ENCODE measurements around the gene HPS5.

The HPS5 gene, protein sequence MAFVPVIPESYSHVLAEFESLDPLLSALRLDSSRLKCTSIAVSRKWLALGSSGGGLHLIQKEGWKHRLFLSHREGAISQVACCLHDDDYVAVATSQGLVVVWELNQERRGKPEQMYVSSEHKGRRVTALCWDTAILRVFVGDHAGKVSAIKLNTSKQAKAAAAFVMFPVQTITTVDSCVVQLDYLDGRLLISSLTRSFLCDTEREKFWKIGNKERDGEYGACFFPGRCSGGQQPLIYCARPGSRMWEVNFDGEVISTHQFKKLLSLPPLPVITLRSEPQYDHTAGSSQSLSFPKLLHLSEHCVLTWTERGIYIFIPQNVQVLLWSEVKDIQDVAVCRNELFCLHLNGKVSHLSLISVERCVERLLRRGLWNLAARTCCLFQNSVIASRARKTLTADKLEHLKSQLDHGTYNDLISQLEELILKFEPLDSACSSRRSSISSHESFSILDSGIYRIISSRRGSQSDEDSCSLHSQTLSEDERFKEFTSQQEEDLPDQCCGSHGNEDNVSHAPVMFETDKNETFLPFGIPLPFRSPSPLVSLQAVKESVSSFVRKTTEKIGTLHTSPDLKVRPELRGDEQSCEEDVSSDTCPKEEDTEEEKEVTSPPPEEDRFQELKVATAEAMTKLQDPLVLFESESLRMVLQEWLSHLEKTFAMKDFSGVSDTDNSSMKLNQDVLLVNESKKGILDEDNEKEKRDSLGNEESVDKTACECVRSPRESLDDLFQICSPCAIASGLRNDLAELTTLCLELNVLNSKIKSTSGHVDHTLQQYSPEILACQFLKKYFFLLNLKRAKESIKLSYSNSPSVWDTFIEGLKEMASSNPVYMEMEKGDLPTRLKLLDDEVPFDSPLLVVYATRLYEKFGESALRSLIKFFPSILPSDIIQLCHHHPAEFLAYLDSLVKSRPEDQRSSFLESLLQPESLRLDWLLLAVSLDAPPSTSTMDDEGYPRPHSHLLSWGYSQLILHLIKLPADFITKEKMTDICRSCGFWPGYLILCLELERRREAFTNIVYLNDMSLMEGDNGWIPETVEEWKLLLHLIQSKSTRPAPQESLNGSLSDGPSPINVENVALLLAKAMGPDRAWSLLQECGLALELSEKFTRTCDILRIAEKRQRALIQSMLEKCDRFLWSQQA

DNA sequence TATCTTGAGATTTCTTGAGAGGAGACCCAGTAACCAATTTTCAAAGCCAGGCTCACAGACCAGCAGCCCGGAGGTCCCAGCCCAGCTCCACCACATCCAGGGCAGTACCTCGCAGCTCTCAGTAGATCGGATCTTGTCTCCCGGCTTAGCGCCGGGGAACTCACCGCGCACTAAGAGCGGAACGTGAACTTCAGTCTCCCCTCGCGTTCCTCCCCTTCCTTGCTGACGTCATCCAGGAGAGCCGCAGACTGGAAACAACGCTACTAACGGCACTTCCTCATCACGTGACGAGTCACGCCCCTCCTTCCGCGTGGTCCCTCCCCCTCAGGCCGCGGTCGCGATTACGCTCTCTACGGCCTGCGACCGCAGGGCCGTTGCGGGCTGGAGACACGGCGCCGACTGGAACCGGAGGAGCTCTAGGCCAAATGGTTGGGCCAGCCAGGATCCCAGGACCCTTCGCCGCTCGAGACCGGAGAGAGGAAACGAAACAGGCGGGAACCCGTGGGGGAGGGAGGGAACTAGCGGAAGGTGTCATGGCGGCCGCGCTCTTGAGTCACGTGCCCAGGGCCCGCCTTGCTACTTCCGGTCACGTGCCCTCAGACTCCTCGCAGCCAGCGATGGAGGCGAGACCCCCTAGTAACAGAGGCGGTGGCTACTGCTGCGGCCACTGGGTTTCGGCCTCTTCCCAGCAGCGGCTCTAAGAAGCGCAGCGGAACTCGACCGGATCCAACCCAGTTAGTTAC lies at the start of gene HPS5, which contains the start of gene GTF2H1:
Gene HPS5 (minus strand): TSS at position 172 of the 743 bp plus-strand sequence. CDS start 4,282 bp downstream, outside the sequence.
Gene GTF2H1 (plus strand): TSS at position 599 of the 743 bp plus-strand sequence. CDS start 10,508 bp downstream, outside the sequence.
- in situ Hi-C loops (cut with HindIII; ENCODE audit: low sequenced_read_pairs), result no loop called here
- peak; percentile 97 for DNase-seq (ENCODE audit: low read depth)
- H3K4me3 ChIP-seq (ENCODE audit: low read depth, low read length), result peak within 1 kb of the TSS; percentile 76
- TF ChIP-seq, protein P1, sequence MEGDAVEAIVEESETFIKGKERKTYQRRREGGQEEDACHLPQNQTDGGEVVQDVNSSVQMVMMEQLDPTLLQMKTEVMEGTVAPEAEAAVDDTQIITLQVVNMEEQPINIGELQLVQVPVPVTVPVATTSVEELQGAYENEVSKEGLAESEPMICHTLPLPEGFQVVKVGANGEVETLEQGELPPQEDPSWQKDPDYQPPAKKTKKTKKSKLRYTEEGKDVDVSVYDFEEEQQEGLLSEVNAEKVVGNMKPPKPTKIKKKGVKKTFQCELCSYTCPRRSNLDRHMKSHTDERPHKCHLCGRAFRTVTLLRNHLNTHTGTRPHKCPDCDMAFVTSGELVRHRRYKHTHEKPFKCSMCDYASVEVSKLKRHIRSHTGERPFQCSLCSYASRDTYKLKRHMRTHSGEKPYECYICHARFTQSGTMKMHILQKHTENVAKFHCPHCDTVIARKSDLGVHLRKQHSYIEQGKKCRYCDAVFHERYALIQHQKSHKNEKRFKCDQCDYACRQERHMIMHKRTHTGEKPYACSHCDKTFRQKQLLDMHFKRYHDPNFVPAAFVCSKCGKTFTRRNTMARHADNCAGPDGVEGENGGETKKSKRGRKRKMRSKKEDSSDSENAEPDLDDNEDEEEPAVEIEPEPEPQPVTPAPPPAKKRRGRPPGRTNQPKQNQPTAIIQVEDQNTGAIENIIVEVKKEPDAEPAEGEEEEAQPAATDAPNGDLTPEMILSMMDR (IDR thresholded peaks at IDR 0.05; ENCODE audit: low read depth, low read length, missing control alignments), result no peak

DNA sequence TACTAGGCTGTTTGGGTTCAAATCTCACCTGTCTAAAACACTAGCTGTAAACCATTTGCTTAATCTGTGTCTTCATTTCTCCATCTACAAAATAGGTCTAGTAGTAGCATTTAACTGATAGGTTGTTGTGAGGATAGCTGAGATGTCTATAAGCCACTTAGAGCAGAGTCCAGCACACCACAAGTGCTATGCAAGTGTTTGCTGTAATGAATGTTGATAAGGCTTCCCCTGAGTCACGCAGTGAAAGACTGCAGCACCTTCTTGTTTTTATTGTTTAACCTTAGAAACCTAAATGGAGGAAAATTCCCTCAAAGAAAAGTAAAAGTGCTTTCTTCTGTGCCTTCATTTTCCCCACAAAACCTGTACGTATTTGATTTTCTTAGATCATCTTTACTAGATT lies 49.3 kb upstream of the HPS5 start:
- DNase-seq (ENCODE audit: low read depth), result no peak
- no peak overlapping the region for H3K4me3 ChIP-seq (ENCODE audit: low read depth, low read length)
- in situ Hi-C loops (cut with HindIII; ENCODE audit: low sequenced_read_pairs), result no loop called here
- TF ChIP-seq, protein P1 (IDR thresholded peaks at IDR 0.05; ENCODE audit: low read depth, low read length, missing control alignments), result no peak

DNA sequence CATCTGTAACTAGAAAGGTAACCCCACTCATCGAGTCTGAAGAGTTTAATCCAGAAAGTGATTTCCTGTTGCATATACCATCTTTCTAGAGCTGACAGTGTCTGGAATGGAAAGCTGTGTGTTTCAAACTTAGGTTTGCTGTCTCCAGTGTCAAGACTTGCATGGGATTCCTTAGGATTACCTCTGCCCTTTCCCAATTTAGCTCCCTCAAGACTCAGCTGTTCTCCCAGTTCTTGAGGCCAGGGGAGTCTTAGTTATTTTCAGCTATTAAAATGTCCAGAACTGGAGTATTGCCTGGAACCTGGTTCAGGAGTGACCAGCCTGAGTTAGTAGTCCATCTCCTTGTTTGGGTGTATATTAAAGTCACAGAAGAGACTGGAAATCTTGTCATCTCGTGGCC lies 47.5 kb upstream of the HPS5 start:
- in situ Hi-C loops (cut with HindIII; ENCODE audit: low sequenced_read_pairs), result no loop called here
- TF ChIP-seq, protein P1 (IDR thresholded peaks at IDR 0.05; ENCODE audit: low read depth, low read length, missing control alignments), result no peak
- no peak for DNase-seq (ENCODE audit: low read depth)
- no peak overlapping the region for H3K4me3 ChIP-seq (ENCODE audit: low read depth, low read length)

DNA sequence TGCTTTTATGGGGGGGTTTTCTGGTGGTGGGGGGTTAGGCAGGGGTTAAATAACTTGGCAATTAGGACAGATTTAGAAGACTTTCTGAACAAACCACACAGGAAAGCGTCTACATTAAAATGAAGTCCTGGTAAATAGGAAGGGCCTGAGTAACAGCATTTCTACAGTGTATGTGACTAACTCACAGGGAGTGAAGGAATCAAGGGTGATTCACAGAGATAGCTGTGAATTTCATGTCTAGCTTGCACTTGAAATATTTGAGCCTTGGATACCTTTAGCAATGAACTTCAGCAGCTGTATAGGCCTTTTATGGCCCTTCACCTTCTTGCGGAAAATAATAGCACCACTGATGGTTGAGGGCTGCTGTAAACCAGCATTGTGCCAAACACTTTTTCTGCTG lies 46.3 kb upstream of the HPS5 start:
- no peak for DNase-seq (ENCODE audit: low read depth)

DNA sequence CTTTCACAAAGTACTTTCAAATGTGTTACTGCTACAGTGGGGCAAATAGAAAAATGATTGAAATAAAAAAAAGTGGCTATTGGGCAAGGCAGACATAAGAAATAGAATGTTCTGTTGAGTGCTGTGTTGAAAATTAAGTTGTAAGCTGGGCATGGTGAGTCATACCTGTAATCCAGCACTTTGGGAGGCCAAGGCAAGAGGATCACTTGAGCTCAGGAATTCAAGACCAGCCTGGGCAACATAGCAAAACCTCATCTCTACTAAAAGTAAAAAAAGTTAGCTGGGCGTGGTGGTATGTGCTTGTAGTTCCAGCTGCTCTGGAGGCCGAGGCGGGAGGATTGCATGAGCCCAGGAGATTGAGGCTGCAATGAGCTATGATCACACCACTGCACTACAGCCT lies 45.5 kb upstream of the HPS5 start:
- TF ChIP-seq, protein P1 (IDR thresholded peaks at IDR 0.05; ENCODE audit: low read depth, low read length, missing control alignments), result no peak
- no peak overlapping the region for H3K4me3 ChIP-seq (ENCODE audit: low read depth, low read length)
- in situ Hi-C loops (cut with HindIII; ENCODE audit: low sequenced_read_pairs), result no loop called here
- DNase-seq (ENCODE audit: low read depth), result no peak

More for the DNA sequence above, 46.3 kb upstream of the HPS5 start:
- H3K4me3 ChIP-seq (ENCODE audit: low read depth, low read length), result no peak overlapping the region
- in situ Hi-C loops (cut with HindIII; ENCODE audit: low sequenced_read_pairs), result no loop called here
- TF ChIP-seq, protein P1 (IDR thresholded peaks at IDR 0.05; ENCODE audit: low read depth, low read length, missing control alignments), result no peak
